Endometrial microvascular endothelial cells (primary cell): Measurements from ENCODE around the gene CYP46A1. TPM values are rescaled to one million over a fixed set of nuclear protein-coding genes. Genes with fewer than 3 reads are reported as not detected.
"Not testable (repeated sequence)": the region's sequence is repeated elsewhere in the genome, so short reads cannot be mapped to it uniquely, and the experiment has no call there.

Experiments
- in situ Hi-C: cut with HindIII; loops from 2 replicates; pipeline ENCODE4 v1.10.0; 2017; ENCODE audit warnings: low sequenced_read_pairs, low pct_unique_long_range_greater_than_20kb; ENCODE audit errors: inconsistent ontology term
- total RNA-seq: library from RNA; depleted of rRNA; stranded (reverse); fragments of >200 nt; gene quantifications from one replicate; pipeline ENCODE4 v1.2.3, GENCODE V29; 2015; ENCODE audit errors: inconsistent ontology term

The CYP46A1 gene
- total RNA-seq, 1 donor from 2014 or later = not detected

DNA sequence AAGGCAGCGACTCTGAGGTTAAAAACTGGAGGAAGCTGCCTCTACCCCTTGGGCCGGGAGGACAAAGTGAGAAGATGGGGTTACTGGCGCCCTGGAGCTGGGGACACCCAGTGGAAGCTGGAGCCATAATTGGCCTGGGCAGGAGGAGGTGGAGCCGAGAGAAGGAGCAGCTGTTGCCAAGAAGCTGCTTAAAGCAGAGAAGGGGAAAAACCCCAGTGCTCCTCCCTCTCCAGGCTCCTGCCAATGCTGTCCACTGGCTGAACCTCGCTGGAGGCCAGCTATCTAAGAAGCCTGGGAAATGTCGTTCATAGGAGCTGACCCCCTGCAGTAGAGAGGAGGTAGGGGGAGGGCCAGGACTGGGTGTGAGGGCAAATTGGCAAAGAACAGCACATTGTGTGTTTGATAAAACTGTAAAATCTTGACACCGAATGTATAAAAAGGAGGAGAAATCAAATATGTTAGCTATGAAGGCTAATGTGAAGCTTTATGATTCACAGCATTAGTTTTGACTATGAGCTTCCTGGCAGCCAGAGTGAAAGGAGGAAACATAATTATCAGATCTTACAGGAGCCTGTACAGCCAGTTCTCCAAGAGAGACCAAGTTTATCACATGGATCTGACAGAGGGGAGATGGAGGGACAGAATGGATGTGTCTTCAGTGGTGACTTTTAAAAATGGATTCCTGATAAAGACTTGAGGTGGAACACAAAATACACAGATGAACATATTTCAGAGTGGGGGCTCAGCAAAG is 29.7 kb upstream of the CYP46A1 start:
- in situ Hi-C loops = no loop called here

DNA sequence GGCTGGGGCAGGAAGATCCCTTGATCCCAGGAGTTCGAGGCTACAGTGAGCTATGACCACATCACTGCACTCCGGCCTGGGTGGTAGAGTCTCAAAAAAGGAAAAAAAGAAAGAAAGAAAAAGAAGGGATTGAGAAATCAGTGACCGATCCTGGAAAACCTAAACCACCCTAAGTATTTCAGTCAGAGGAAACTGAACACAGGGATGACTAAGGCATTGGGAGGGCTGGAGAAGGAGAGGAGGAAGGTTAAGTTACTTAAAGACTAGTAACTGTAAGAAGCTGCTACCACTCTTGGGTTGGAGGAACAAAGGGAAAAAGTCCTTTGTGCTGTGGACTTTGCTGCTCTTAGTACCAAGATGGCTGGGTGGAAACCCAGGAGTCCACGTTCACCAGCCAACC is 28.6 kb upstream of the CYP46A1 start:
- in situ Hi-C loops = no loop called here

DNA sequence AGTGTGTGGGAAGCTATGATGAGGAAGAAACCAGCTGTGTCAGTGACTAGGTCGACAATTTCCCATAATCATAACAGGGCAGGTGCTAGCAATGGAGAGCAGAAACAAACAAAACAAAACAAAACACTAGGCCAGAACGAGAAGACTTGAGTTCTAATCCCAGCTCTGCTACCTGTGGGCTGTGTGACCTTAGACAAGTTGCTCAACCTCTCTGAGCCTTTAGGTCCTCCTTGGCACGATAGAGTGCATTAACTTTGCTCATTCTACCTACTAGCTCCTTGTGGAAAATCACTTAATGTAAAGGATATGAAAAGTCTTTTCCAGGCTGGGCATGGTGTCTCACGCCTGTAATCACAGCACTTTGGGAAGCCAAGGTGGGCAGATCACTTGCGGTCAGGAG is 27.9 kb upstream of the CYP46A1 start:
- in situ Hi-C loops = no loop called here

DNA sequence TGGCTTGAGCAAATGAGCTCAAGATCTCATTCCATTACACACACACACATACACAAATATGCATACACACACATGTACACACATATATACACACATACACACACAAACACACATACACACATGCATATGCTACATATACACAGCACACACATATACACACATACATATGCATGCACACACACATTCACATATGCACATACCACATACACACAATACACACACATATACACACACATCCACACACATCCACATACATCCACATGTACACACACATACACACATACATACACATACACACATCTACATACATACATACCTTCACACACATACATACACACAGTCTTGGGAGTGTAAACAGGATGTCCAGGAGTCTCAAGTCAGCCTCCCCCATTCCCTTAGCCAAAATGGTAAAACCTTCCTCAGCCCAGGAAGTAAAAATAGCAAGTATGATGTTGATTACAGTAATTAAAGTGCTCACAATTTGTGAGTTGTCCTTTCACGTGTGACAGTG is 26.4 kb upstream of the CYP46A1 start:
- in situ Hi-C loops = no loop called here

DNA sequence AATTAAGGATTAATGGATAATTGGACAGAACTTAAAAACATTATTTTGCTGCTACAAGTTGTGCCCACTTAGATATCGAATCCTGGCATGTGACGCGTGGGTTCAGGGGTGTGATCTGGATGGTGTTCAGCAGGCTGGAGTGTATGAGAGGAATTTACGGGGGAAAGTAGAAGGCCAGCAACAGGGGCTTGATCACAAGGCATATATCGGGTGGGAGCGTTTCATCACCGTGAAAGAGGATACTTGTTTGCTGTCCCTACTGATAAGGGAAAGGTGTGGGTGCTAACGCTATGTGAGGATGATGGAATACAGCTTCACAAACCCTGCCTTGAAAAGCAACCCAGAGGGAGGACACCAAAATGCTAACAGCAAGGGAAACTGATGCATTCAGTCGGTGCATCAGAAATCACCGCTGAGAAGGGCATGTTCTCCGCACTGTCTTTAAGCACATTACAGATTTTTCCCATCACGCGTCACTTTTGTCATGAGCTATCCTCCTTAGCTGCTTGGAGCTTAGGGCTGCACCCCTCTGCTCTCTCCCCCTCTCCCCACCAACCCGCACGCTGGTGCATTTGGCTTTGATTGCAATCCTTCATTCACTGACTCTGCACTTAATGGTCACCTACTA is 25.8 kb upstream of the CYP46A1 start:
- in situ Hi-C loops = no loop called here

DNA sequence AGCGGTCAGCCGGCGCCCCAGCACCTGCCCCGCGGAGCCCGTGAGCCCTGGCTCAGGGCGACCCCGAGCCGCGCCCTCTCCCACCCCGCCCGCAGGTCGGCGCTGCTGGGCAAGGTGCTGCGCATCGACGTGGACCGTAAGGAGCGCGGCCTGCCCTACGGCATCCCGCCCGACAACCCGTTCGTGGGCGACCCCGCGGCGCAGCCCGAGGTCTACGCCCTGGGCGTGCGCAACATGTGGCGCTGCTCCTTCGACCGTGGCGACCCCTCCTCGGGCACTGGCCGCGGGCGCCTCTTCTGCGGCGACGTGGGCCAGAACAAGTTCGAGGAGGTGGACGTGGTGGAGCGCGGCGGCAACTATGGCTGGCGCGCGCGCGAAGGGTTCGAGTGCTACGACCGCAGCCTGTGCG is 24.8 kb upstream of the CYP46A1 start:
- in situ Hi-C loops = no loop called here

DNA sequence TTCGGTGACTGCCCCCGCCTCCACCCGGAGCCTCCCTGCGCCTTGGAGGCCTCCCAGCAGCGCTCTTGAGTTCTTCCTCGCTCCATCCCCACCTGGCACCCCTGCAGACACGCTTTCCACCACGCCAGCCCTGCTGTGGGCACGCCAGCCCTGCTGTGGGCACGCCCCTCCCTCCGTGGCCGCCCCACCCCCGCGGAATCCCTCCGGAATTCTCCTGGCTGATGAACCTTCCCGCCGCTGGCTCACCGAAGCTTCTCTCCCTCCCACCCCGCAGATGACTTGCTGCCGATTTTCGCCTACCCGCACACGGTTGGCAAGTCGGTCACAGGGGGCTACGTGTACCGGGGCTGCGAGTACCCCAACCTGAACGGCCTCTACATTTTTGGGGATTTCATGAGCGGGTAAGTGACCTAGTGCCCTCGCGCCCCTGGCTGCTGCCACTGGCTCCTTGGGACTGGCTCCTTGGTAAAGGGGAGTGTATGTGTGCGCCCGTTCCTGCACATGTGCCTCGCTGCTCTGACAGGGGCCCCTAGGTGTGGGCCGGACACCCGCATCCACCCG is 24.0 kb upstream of the CYP46A1 start:
- in situ Hi-C loops = no loop called here

DNA sequence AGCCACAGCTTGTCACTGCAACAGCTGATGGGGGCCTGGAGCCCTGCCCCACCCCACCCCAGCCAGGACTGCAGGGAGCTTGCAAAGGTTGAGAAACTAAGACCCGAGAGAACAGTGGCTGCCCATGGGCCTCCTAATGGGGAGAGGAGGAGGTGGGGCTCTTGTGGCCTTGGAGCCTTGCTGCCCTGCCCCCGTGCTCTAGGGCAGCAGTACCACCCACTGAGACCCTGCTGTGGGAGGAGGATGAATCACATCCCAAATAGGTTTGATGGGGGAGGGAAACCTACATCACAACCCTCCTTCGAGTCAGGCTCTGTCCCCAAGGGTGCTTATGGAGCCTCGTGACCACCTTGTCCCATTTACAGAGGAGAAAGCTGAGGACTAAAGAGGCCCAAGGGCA is 23.3 kb upstream of the CYP46A1 start:
- in situ Hi-C loops = no loop called here

DNA sequence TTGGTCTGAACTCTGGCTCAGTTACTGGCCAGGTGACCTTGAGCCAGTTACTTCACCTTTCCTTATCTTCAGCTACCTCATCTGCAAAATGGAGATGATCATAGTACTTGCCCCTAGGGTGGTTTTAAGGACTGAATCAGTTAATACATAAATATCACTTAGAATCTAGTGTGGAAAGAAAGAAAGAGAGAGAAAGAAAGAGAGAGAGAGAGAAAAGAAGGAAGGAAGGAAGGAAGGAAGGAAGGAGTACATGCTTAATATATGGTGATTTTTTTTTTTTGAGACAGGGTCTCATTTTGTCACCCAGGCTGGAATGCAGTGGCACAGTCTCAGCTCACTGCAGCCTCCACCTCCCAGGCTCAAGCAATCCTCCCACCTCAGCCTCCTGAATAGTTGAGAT is 22.9 kb upstream of the CYP46A1 start:
- in situ Hi-C loops = not testable (repeated sequence)

DNA sequence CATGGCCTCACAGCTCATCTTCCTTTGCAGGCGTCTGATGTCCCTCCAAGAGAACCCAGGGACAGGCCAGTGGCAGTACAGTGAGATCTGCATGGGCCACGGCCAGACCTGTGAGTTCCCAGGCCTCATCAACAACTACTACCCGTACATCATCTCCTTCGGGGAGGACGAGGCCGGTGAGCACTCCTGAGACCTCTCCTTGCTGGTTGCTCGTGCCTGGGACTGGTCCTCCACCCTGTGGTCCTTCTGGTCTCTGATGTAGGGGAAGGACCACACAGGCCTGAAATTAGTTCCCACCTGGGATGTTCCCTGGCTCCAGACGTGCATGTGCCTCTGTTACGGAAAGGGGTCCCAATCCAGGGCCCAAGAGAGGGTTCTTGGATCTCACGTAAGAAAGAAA is 21.3 kb upstream of the CYP46A1 start:
- in situ Hi-C loops = no loop called here

DNA sequence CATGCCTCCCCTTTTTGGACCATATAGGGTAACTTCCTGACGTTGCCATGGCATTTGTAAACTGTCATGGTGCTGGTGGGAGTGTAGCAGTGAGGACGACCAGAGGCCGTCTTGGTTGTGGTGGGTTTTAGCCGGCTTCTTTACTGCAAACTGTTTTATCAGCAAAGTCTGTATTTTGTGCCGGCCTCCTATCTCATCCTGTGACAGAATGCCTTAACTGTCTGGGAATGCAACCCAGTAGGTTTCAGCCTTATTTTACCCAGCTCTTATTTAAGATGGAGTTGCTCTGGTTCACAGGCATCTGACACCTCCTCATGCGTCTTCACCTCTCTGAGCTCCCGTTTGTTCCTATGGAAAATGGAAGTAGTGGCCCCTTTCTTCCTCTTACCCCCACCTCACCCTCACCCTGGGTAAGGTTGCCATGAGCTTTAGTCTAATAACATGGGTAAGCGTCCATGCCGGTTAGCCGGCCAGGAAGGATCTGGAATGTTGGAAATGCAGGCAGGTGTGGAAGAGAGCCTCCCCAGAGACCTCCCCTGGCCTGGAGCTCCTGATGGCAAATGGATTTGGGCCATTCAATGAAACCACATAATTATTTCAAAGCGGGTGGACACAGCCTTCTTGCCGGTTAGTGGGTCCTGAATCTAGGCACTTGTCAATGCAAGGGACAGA is 20.6 kb upstream of the CYP46A1 start:
- in situ Hi-C loops = no loop called here

DNA sequence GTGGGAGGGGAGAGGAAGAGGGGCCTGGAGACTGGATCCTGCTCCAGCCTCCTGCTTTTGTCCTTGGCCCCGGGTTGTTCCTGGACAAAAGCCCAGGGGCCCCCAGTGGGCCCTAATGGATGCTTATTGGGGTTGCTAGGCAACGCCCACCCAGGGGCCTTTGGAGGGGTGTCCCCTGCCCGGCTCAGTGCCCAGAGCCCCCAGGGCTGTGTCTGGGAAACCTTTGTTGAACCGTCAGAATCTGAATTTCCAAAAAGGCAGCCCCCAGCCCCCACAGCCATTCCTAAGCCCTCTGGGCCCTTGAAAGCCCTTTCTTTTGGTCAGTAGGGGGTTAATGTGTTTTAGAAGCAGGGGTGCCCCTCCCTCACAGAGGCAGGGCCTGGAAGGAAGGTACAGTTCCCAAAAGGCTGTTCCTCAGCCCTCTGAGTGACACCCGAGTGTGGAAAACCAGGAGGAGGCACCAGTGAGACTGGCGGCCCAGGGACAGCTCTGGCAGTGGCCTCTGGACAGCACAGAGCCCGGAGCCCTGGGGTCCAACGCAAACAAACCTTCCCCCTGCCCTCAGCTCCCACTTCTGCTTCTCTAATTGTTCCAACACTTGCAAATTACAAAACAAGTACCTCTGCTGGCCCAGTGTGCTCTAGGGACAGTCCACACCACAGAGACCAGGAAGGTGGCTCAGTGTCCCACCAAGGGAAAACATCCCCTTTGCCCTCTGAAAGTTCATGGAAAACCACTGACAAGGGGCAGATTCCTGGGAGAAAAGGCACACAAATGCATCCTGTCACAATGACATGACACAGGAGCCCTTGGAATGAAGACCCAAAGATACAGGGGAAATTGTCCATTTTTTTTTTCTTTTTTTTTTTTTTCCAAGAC is 19.8 kb upstream of the CYP46A1 start:
- in situ Hi-C loops = no loop called here

DNA sequence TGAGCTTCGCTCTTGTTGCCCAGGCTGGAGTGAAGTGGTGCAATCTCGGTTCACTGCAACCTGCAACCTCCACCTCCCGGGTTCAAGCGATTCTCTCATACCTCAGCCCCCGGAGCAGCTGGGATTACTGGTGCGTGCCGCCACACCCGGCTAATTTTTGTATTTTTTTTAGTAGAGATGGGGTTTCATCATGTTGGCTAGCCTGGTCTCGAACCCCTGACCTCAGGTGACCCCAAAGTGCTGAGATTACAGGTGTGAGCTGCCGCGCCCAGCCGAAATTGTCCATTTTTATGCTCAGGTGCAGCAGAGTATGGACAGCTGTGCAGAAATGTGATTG is 19.2 kb upstream of the CYP46A1 start:
- in situ Hi-C loops = no loop called here

DNA sequence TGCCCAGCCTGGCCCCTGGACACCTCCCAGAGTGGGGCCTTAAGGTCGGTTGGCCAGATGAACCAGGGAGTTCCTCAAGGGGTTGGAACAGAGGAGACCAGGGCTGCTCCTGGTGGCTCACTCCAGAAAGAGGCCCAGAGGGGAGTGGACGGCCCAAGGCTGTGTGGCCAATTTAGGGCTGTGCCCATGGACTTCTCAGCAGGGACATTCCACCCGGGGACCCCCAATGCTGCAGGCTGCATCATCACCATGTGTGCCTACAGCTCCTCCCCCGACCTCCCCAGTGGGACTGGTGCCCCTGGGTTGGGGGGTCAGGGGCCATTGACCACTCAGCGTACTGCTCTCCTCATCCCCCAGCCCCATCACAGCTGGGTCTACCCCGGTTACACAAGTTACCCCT is 17.6 kb upstream of the CYP46A1 start:
- in situ Hi-C loops = no loop called here

DNA sequence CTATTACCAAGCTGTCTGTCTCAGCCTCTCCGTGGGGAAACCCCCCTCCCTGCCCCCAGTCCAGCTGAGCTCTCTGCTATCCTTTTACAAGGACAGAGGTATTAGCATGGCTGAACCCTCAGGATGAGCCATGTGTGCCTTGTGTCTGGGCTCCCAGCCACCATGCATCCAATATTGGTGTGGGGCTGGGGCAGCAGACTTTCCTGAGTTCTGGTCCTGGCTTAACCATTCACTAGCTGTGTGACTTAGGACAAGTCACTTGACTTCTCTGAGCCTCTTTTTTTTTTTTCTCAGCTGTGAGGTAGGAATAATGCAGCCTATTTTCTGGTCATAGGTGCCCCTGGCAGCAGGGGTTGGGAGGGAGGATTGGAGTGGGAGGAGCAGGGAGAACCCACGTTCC is 17.1 kb upstream of the CYP46A1 start:
- in situ Hi-C loops = no loop called here

DNA sequence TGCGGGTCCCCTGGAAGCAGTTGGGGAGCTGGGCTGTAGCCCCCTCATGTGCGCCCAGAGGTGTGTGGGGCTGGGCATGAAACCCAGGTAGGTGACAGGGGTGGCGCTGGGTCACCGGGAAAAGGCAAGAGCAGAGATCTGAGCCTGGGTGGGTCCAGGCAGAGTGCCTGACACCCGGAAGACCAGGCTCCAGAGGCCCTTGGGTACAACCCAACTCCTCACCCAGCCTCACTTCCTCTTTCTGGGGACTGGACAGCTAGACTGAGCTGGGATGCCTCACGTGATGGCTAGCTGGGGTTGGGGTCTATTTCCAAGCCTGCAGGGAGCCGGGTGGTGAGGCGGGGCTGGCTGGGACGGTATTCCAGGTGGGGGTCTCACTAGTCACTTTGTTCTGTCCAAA is 16.3 kb upstream of the CYP46A1 start:
- in situ Hi-C loops = no loop called here

DNA sequence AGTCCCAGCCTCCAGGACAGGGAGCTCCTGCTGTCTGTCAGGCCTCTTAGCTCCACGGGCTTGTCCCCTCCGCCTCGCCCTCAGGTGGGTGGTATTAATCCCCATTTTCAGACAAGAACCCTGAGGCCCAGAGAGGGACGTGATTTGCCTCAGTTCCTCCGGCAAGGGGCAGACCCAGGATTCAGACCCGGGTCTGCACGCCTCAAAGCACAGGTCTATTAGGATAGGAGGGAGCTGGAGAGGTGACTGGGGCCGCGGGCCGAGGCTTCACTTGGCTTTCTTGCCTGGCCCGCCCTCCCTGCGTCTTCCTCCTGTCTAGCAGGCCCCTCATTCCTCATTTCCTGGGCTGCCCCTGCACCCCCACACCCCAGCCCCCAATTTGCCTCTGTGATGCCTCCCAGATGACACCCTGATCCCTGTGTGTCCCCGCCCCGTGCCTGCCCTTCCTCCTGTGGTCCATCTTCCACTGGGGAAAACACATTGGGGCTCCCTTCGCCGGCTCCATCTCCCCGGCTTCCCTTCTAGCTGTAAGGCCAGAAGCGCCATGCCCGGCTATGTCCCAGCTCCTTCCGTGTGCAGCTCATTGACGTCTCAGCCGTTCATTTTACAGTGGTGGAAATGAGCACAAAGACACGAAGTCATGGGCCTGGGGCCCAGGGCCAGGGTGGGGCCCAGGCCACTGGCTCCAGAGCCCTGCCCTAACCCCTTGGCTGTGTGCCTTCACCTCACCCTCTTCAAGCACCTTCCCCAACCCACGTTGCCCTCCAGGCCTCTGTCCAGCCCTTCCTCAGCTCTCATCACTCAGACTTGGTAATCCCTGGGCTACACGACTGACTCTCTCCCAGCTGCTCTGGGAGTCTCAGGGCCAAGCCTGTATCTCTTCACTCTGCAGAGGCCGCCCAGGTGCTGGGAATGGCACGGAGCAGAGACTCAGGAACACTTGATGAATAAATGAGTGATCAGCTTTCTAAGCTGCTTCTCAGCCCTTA is 15.5 kb upstream of the CYP46A1 start:
- in situ Hi-C loops = no loop called here
